GM23338 (cell line): ENCODE data around the gene SCN9A. TPM values are rescaled to one million over a fixed set of nuclear protein-coding genes. Genes with fewer than 3 reads are reported as not detected.

Experiments
- ATAC-seq: fragments of 200-7000 bp; cut with Tn5 transposase; 3 replicates; pipeline ENCODE4 v1.9.1; 2020
- DNase-seq: peaks from one replicate; pipeline ENCODE4 v3.0.0-alpha.2; 2015; ENCODE audit warnings: low spot score
- H2AFZ ChIP-seq: fragments of 200-600 bp; sonication (generic); 2 replicates; pipeline ENCODE4 v1.8.0; 2016; ENCODE audit warnings: antibody characterized with exemption, mild to moderate bottlenecking, moderate library complexity
- H3F3A ChIP-seq: fragments of 200-600 bp; sonication (generic); replicated peaks from 2 replicates; pipeline ENCODE4 v1.8.0; 2017; ENCODE audit warnings: antibody characterized with exemption, mixed run types, low read depth
- H3K27ac ChIP-seq: fragments of 200-600 bp; sonication (generic); 2 replicates; pipeline ENCODE4 v1.6.1; 2016; ENCODE audit warnings: low read depth
- H3K27me3 ChIP-seq: fragments of 200-600 bp; sonication (generic); 2 replicates; pipeline ENCODE4 v1.8.0; 2016; ENCODE audit warnings: mild to moderate bottlenecking, mixed run types, moderate library complexity; ENCODE audit not compliant: insufficient read depth
- H3K36me3 ChIP-seq: fragments of 200-600 bp; sonication (generic); 2 replicates; pipeline ENCODE4 v1.8.0; 2016; ENCODE audit warnings: mild to moderate bottlenecking; ENCODE audit not compliant: insufficient read depth
- H3K4me1 ChIP-seq: fragments of 200-600 bp; sonication (generic); 2 replicates; pipeline ENCODE4 v1.8.0; 2016; ENCODE audit warnings: mild to moderate bottlenecking, moderate library complexity; ENCODE audit not compliant: insufficient read depth
- H3K4me2 ChIP-seq: fragments of 200-600 bp; sonication (generic); 2 replicates; pipeline ENCODE4 v1.7.1; 2017; ENCODE audit warnings: mixed run types
- H3K4me3 ChIP-seq: fragments of 200-600 bp; sonication (generic); 2 replicates; pipeline ENCODE4 v1.6.1; 2016; ENCODE audit warnings: mixed run types
- H3K79me2 ChIP-seq: fragments of 200-600 bp; sonication (generic); replicated peaks from 2 replicates; pipeline ENCODE4 v1.8.0; 2017; ENCODE audit warnings: mild to moderate bottlenecking; ENCODE audit not compliant: insufficient read depth
- H3K9me2 ChIP-seq: fragments of 200-600 bp; sonication (generic); 2 replicates; pipeline ENCODE4 v1.8.0; 2017; ENCODE audit not compliant: insufficient read depth
- H4K20me1 ChIP-seq: fragments of 200-600 bp; sonication (generic); replicated peaks from 2 replicates; pipeline ENCODE4 v1.8.0; 2017; ENCODE audit warnings: mild to moderate bottlenecking; ENCODE audit not compliant: insufficient read depth
- H3K27ac Mint-ChIP-seq: 2 replicates; pipeline ENCODE4 v1.8.0; 2020; ENCODE audit warnings: inconsistent platforms, mild to moderate bottlenecking, moderate library complexity, mixed read lengths
- H3K27me3 Mint-ChIP-seq: 3 replicates; pipeline ENCODE4 v1.8.0; 2022; ENCODE audit warnings: low read depth, mild to moderate bottlenecking, moderate library complexity, mixed read lengths, inconsistent platforms; ENCODE audit not compliant: insufficient read depth, poor library complexity
- H3K36me3 Mint-ChIP-seq: 3 replicates; pipeline ENCODE4 v1.8.0; 2021; ENCODE audit warnings: low read depth, mild to moderate bottlenecking, inconsistent platforms, moderate library complexity, mixed read lengths
- H3K4me1 Mint-ChIP-seq: 3 replicates; pipeline ENCODE4 v1.8.0; 2020; ENCODE audit warnings: mild to moderate bottlenecking, inconsistent platforms, mixed read lengths
- H3K4me3 Mint-ChIP-seq: 3 replicates; pipeline ENCODE4 v1.8.0; 2021; ENCODE audit warnings: moderate library complexity, mild to moderate bottlenecking, inconsistent platforms, mixed read lengths
- H3K9me3 Mint-ChIP-seq: 3 replicates; pipeline ENCODE4 v1.8.0; 2020; ENCODE audit warnings: moderate library complexity, mild to moderate bottlenecking, inconsistent platforms, mixed read lengths
- CREB1 ChIP-seq: fragments of 250-450 bp; sonication (Bioruptor Pico); IDR thresholded peaks from 2 replicates; pipeline ENCODE4 v1.5.0; 2020; ENCODE audit warnings: low read depth, mild to moderate bottlenecking, moderate library complexity
- CTCF ChIP-seq, 2 experiments: fragments of 200-600 bp in 1 of 2; sonication (generic) in 1 of 2; conservative IDR thresholded peaks; 2 replicates each; pipeline versions ENCODE4 v1.5.1 to v1.6.1; 2016 to 2017; ENCODE audit warnings: antibody characterized with exemption in 2 of 2, low read depth in 2 of 2, mild to moderate bottlenecking in 2 of 2, moderate library complexity in 1 of 2
- ETS1 ChIP-seq: IDR thresholded peaks from 2 replicates; pipeline ENCODE4 v1.6.1; 2016; ENCODE audit warnings: antibody characterized with exemption
- EZH2 ChIP-seq: fragments of 200-600 bp; sonication (generic); IDR thresholded peaks from one replicate; pipeline ENCODE4 v1.8.0; 2017; ENCODE audit warnings: antibody characterized with exemption, mild to moderate bottlenecking, low read depth; ENCODE audit not compliant: unreplicated experiment
- EZH2phosphoT487 ChIP-seq: fragments of 200-600 bp; sonication (generic); IDR thresholded peaks from one replicate; pipeline ENCODE4 v1.8.1; 2018; ENCODE audit warnings: antibody characterized with exemption; ENCODE audit not compliant: unreplicated experiment
- JUNB ChIP-seq: IDR thresholded peaks from one replicate; pipeline ENCODE4 v1.6.1; 2016; ENCODE audit warnings: antibody characterized with exemption; ENCODE audit not compliant: unreplicated experiment
- NANOG ChIP-seq: IDR thresholded peaks from 2 replicates; pipeline ENCODE4 v1.6.1; 2016; ENCODE audit warnings: antibody characterized with exemption, borderline replicate concordance
- POLR2AphosphoS5 ChIP-seq: IDR thresholded peaks from 2 replicates; pipeline ENCODE4 v1.6.1; 2016; ENCODE audit warnings: antibody characterized with exemption, low read depth
- REST ChIP-seq: IDR thresholded peaks from one replicate; pipeline ENCODE4 v1.6.1; 2018; ENCODE audit warnings: antibody characterized with exemption; ENCODE audit not compliant: unreplicated experiment
- STAT1 ChIP-seq: IDR thresholded peaks from one replicate; pipeline ENCODE4 v1.6.1; 2016; ENCODE audit warnings: antibody characterized with exemption; ENCODE audit not compliant: unreplicated experiment
- ZNF114 ChIP-seq: fragments of 250-450 bp; sonication (Bioruptor Pico); IDR thresholded peaks from 2 replicates; pipeline ENCODE4 v1.5.0; 2020; ENCODE audit warnings: mild to moderate bottlenecking, moderate library complexity
- ZNF331 ChIP-seq: fragments of 250-450 bp; sonication (Bioruptor Pico); IDR thresholded peaks from 2 replicates; pipeline ENCODE4 v1.5.0; 2020; ENCODE audit warnings: low read depth, mild to moderate bottlenecking, moderate library complexity
- ZNF462 ChIP-seq: fragments of 250-450 bp; sonication (Bioruptor Pico); IDR thresholded peaks from 2 replicates; pipeline ENCODE4 v1.5.0; 2020; ENCODE audit warnings: mild to moderate bottlenecking, moderate library complexity
- polyA plus RNA-seq: library from polyadenylated mRNA; unstranded; fragments of >200 nt; fragmentation: Nextera tagmentation; extraction: Ambion mirVana; gene quantifications from 2 replicates; pipeline ENCODE4 v1.2.1, GENCODE V29; 2016
- total RNA-seq: library from RNA; depleted of rRNA; stranded (reverse); fragments of >200 nt; shearing (Covaris generic); gene quantifications from 2 replicates; pipeline ENCODE4 v1.2.3, GENCODE V29; 2014

SCN9A gene
- total and polyA plus RNA-seq, 2 experiments from 2014 or later = 8.8 to 9.5 TPM

GRCh38 chr2:166297951-166298350 lies 77.8 kb downstream of the SCN9A start:
- no peak overlapping the region for H3K27ac ChIP-seq
- H3K36me3 ChIP-seq = no peaks in the 10 kb centered on the region
- no peaks in the 10 kb centered on the region for H3K27me3 Mint-ChIP-seq
- no peak for ATAC-seq
- H3K4me1 ChIP-seq = no peaks in the 10 kb centered on the region
- no peaks in the 10 kb centered on the region for H3K36me3 Mint-ChIP-seq
- no peaks in the 10 kb centered on the region for H3K4me1 Mint-ChIP-seq
- no peak overlapping the region for H3K4me3 ChIP-seq
- no peak overlapping the region for H3K4me2 ChIP-seq
- H3K4me3 Mint-ChIP-seq = no peak overlapping the region
- no peaks in the 10 kb centered on the region for H3K9me2 ChIP-seq
- no peaks in the 10 kb centered on the region for H3K9me3 Mint-ChIP-seq
- TF ChIP-seq POLR2AphosphoS5 = no peak
- TF ChIP-seq EZH2phosphoT487 = no peak
- TF ChIP-seq ETS1 = no peak
- TF ChIP-seq ZNF462 (CRISPR knock-in tag) = no peak
- TF ChIP-seq CREB1 = no peak
- no peak for TF ChIP-seq JUNB
- TF ChIP-seq STAT1 = no peak
- TF ChIP-seq NANOG = no peak
- TF ChIP-seq CTCF (conservative IDR thresholded peaks at IDR 0.05; ENCODE audit: low read depth in 2 of 2) = no peak
- no peak for TF ChIP-seq EZH2
- TF ChIP-seq ZNF114 (CRISPR knock-in tag) = no peak
- no peak for TF ChIP-seq ZNF331
- TF ChIP-seq REST = no peak
- H2AFZ ChIP-seq = no peak overlapping the region
- H3F3A ChIP-seq = no peaks in the 10 kb centered on the region
- H4K20me1 ChIP-seq = no peaks in the 10 kb centered on the region
- no peak overlapping the region for H3K27ac Mint-ChIP-seq
- no peaks in the 10 kb centered on the region for H3K27me3 ChIP-seq
- no peaks in the 10 kb centered on the region for H3K79me2 ChIP-seq
- no peak for DNase-seq
